ENCODE results near the gene PRKD1.

Gene PRKD1

DNA sequence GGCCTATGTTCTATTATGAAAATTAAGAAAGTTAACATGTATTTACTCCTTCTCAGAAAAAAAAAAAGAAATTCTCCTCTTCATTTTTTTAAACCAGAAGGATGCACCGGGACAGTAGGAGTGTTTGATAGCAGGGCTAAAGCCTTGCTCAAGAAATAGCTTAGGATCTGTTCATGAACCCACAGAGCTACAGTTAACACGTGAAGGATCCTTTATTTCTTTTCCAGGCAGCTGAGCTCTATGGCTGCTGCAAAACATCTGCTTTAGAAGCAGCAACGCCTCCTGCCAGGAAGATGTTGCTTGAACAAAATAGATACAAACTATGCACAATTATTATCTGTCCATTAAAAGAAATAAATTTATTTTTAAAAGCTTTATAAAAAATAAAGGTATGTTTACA is 254.8 kb downstream of the PRKD1 start:
- Histone ChIP-seq H3K4me3 (ENCODE audit: low read length) (no peak overlapping the region), H3K36me3 (replicated peaks; ENCODE audit: low read depth, low read length) (no peaks in the 10 kb centered on the region), H3K27ac (ENCODE audit: low read length) (no peak overlapping the region), H2AFZ (ENCODE audit: low read depth, low read length) (no peak overlapping the region), H3K9ac (ENCODE audit: low read length) (no peak overlapping the region), H3K27me3 (ENCODE audit: low read depth, low read length) (no peaks in the 10 kb centered on the region), H3K79me2 (ENCODE audit: low read length) (no peaks in the 10 kb centered on the region), H3K4me2 (ENCODE audit: low read length) (no peak overlapping the region), H4K20me1 (ENCODE audit: insufficient read depth, low read length) (no peaks in the 10 kb centered on the region), H3K9me3 (ENCODE audit: insufficient read depth, low read length) (no peaks in the 10 kb centered on the region), H3K4me1 (ENCODE audit: low read length) (no peaks in the 10 kb centered on the region)
- TF ChIP-seq EZH2phosphoT487 (IDR thresholded peaks at IDR 0.05; ENCODE audit: low read depth): no peak
- TF ChIP-seq CTCF (IDR thresholded peaks at IDR 0.05; ENCODE audit: low read depth, low read length): no peak

DNA sequence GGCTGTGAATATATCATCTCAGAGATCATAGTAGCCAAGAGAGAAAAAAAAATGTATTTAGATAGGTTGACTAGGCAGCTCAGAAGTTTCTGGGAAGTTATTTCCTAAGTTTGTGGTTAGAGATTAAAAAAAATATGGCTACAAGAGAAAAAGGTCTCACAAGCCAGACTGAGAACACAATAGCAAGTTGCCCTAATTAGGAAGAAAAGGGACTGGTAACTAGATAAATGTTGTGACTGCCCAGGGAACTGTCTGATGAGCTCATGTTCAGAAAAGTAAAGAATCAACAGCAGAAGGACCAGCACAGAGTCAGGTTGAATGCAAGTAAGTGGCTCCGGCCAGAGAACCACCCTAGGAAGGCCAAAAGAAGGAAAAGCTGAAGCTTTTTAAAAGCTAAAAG is 256.6 kb downstream of the PRKD1 start:
- H3K36me3 ChIP-seq (replicated peaks; ENCODE audit: low read depth, low read length): no peaks in the 10 kb centered on the region
- H3K4me2 ChIP-seq (ENCODE audit: low read length): no peak overlapping the region
- no peaks in the 10 kb centered on the region for H3K79me2 ChIP-seq (ENCODE audit: low read length)
- no peak overlapping the region for H3K9ac ChIP-seq (ENCODE audit: low read length)
- no peak overlapping the region for H2AFZ ChIP-seq (ENCODE audit: low read depth, low read length)
- H3K4me1 ChIP-seq (ENCODE audit: low read length): no peaks in the 10 kb centered on the region
- H4K20me1 ChIP-seq (ENCODE audit: insufficient read depth, low read length): no peaks in the 10 kb centered on the region
- no peak overlapping the region for H3K4me3 ChIP-seq (ENCODE audit: low read length)
- no peaks in the 10 kb centered on the region for H3K9me3 ChIP-seq (ENCODE audit: insufficient read depth, low read length)
- H3K27ac ChIP-seq (ENCODE audit: low read length): no peak overlapping the region
- TF ChIP-seq EZH2phosphoT487 (IDR thresholded peaks at IDR 0.05; ENCODE audit: low read depth) (no peak), CTCF (IDR thresholded peaks at IDR 0.05; ENCODE audit: low read depth, low read length) (no peak)
- no peaks in the 10 kb centered on the region for H3K27me3 ChIP-seq (ENCODE audit: low read depth, low read length)

- H3K4me1 ChIP-seq (ENCODE audit: low read length): no peaks in the 10 kb centered on the region
- no peak overlapping the region for H3K27ac ChIP-seq (ENCODE audit: low read length)
- no peak overlapping the region for H3K9ac ChIP-seq (ENCODE audit: low read length)
- no peaks in the 10 kb centered on the region for H3K36me3 ChIP-seq (replicated peaks; ENCODE audit: low read depth, low read length)
- H3K9me3 ChIP-seq (ENCODE audit: insufficient read depth, low read length): no peaks in the 10 kb centered on the region
- H3K4me2 ChIP-seq (ENCODE audit: low read length): no peak overlapping the region
- TF ChIP-seq CTCF (IDR thresholded peaks at IDR 0.05; ENCODE audit: low read depth, low read length): no peak
- no peaks in the 10 kb centered on the region for H3K27me3 ChIP-seq (ENCODE audit: low read depth, low read length)
- no peaks in the 10 kb centered on the region for H3K79me2 ChIP-seq (ENCODE audit: low read length)
- H4K20me1 ChIP-seq (ENCODE audit: insufficient read depth, low read length): no peaks in the 10 kb centered on the region
- no peak overlapping the region for H2AFZ ChIP-seq (ENCODE audit: low read depth, low read length)
- no peak overlapping the region for H3K4me3 ChIP-seq (ENCODE audit: low read length)
Observed at GRCh38 chr14:29668201-29668600, 259.4 kb downstream of the PRKD1 start.

DNA sequence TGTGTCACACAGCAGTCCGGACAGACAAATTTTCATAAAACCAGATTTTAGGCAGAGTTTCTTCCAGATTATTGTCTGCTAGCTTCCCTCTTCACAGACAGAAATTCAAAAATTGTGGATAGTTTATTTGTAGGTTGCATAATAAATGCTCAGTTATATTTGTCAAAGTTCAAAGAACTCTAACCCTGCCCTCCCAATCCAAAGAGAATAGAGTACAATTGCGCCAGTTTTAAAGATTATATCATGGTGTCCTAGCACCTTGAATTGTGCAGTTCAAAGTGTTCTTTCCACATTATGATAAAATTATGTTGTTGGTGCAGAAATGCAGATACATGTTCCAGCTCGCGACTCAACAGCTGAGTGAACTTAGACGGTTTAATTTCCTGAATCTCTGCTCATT is 263.1 kb downstream of the PRKD1 start:
- Histone ChIP-seq H3K9me3 (ENCODE audit: insufficient read depth, low read length) (no peaks in the 10 kb centered on the region), H2AFZ (ENCODE audit: low read depth, low read length) (no peak overlapping the region), H3K36me3 (replicated peaks; ENCODE audit: low read depth, low read length) (no peaks in the 10 kb centered on the region), H3K4me2 (ENCODE audit: low read length) (no peak overlapping the region), H4K20me1 (ENCODE audit: insufficient read depth, low read length) (no peaks in the 10 kb centered on the region), H3K79me2 (ENCODE audit: low read length) (no peaks in the 10 kb centered on the region), H3K27me3 (ENCODE audit: low read depth, low read length) (no peaks in the 10 kb centered on the region), H3K27ac (ENCODE audit: low read length) (no peak overlapping the region), H3K4me3 (ENCODE audit: low read length) (no peak overlapping the region), H3K4me1 (ENCODE audit: low read length) (no peaks in the 10 kb centered on the region), H3K9ac (ENCODE audit: low read length) (no peak overlapping the region)
- TF ChIP-seq CTCF (IDR thresholded peaks at IDR 0.05; ENCODE audit: low read depth, low read length) (no peak), EZH2phosphoT487 (IDR thresholded peaks at IDR 0.05; ENCODE audit: low read depth) (no peak)
